Activated CD8-positive, alpha-beta T cell treated with anti-CD3 and anti-CD28 coated beads for 36 hours (primary cell): ENCODE data around the gene S100A1. TPM values are rescaled to one million over a fixed set of nuclear protein-coding genes. Genes with fewer than 3 reads are reported as not detected.
"Not testable (repeated sequence)": the region's sequence is repeated elsewhere in the genome, so short reads cannot be mapped to it uniquely, and the experiment has no call there.

Source experiments
- ATAC-seq: fragments of 200-7000 bp; cut with Tn5 transposase; one replicate; pipeline ENCODE4 v1.10.0; 2021; ENCODE audit warnings: mild to moderate bottlenecking, moderate library complexity
- CTCF ChIA-PET: fragments of 350-600 bp; sonication (Branson Sonifier 250); formaldehyde crosslinking; loops from one replicate; lab custom pipeline; 2021; ENCODE audit warnings: antibody characterized with exemption; lab: Charles Lee
- POLR2A ChIA-PET: fragments of 350-600 bp; sonication (Branson Sonifier 250); formaldehyde crosslinking; loops from one replicate; lab custom pipeline; 2021; ENCODE audit warnings: antibody characterized with exemption; lab: Charles Lee
- DNase-seq: peaks from one replicate; pipeline ENCODE4 v3.0.0-alpha.2; 2020
- H3K27ac Mint-ChIP-seq: one replicate; pipeline ENCODE4 v1.8.0; 2021; ENCODE audit warnings: mild to moderate bottlenecking, mixed read lengths
- H3K27me3 Mint-ChIP-seq: one replicate; pipeline ENCODE4 v1.8.0; 2021; ENCODE audit warnings: mixed read lengths
- H3K36me3 Mint-ChIP-seq: one replicate; pipeline ENCODE4 v1.8.0; 2021; ENCODE audit warnings: low read depth, mixed read lengths
- H3K4me1 Mint-ChIP-seq: one replicate; pipeline ENCODE4 v1.8.0; 2021; ENCODE audit warnings: low read depth, mixed read lengths
- H3K4me3 Mint-ChIP-seq: one replicate; pipeline ENCODE4 v1.8.0; 2021; ENCODE audit warnings: mild to moderate bottlenecking, moderate library complexity, mixed read lengths
- H3K9me3 Mint-ChIP-seq: one replicate; pipeline ENCODE4 v1.8.0; 2021; ENCODE audit warnings: mixed read lengths
- CTCF ChIP-seq: fragments of 200-600 bp; IDR thresholded peaks from one replicate; pipeline ENCODE4 v1.8.0; 2022; ENCODE audit warnings: antibody characterized with exemption, mild to moderate bottlenecking
- intact Hi-C: fragments of 100-400 bp; cut with micrococcal nuclease; formaldehyde crosslinking; loops from one replicate; pipeline ENCODE4 v1.10.0; 2022
- total RNA-seq, 2 experiments: library from RNA; stranded (reverse); gene quantifications; one replicate each; pipeline ENCODE4 v1.2.3, GENCODE V29; 2021

The S100A1 gene
- total RNA-seq, 2 experiments from 2014 or later, result not detected

DNA sequence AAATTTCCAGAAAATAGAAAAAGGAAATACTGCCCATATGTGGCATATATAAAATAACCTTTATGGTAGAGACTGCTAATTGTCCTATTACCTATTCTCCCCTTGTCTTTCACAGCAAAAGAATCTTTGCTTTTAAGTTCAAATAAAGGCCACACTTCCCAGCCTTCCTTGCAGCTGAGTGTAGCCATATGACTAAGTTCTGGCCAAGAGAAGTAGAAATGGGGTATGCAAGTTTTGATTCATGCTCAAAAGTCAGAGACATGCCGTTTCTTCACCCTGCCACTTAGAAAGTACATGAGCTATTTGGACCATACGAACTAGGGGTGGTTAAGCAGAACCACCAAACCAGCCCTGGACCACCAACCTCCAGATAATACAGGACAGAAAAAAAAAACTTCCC, 44.3 kb upstream of the S100A1 start:
- intact Hi-C loops, result no loop called here
- Mint-ChIP-seq H3K9me3 (no peaks in the 10 kb centered on the region), H3K27me3 (peaks cover 3% of the 10 kb centered on the region), H3K27ac (no peak overlapping the region), H3K4me1 (no peaks in the 10 kb centered on the region), H3K4me3 (no peak overlapping the region), H3K36me3 (no peaks in the 10 kb centered on the region)
- ChIA-PET CTCF (interaction anchor here (0.7 to 1.6 kb wide), 2 partner anchors 33 to 73 kb away, joined by 3 to 5 read pairs; no protein-coding TSS in a partner anchor), POLR2A (no interaction called here)
- ATAC-seq (no peak), DNase-seq (no peak)
- no peak for TF ChIP-seq CTCF

GRCh38 chr1:153585006-153585405, 43.2 kb upstream of the S100A1 start:
- TF ChIP-seq CTCF, result no peak
- H3K27ac Mint-ChIP-seq, result no peak overlapping the region
- H3K9me3 Mint-ChIP-seq, result no peaks in the 10 kb centered on the region
- no peaks in the 10 kb centered on the region for H3K36me3 Mint-ChIP-seq
- DNase-seq (no peak), ATAC-seq (no peak)
- no peaks in the 10 kb centered on the region for H3K4me1 Mint-ChIP-seq
- CTCF ChIA-PET, result interaction anchor here (1.1 to 1.6 kb wide), 2 partner anchors 61 to 74 kb away, joined by 3 to 5 read pairs; no protein-coding TSS in a partner anchor
- POLR2A ChIA-PET, result interaction anchor here (1.1 kb wide), 1 partner anchor 12 kb away, joined by 3 read pairs; no protein-coding TSS in a partner anchor
- H3K4me3 Mint-ChIP-seq, result no peak overlapping the region
- H3K27me3 Mint-ChIP-seq, result no peaks in the 10 kb centered on the region
- intact Hi-C loops, result no loop called here

GRCh38 chr1:153586347-153586746, 41.9 kb upstream of the S100A1 start:
- POLR2A ChIA-PET, result interaction anchor here (1.0 to 1.1 kb wide), 2 partner anchors 22 to 48 kb away, joined by 3 read pairs; partner anchors contain the start of gene CHTOP
- intact Hi-C loops, result no loop called here
- DNase-seq (no peak), ATAC-seq (no peak)
- Mint-ChIP-seq H3K4me3 (no peak overlapping the region), H3K4me1 (no peaks in the 10 kb centered on the region), H3K9me3 (no peaks in the 10 kb centered on the region), H3K27me3 (no peaks in the 10 kb centered on the region), H3K36me3 (no peaks in the 10 kb centered on the region), H3K27ac (no peak overlapping the region)
- TF ChIP-seq CTCF, result no peak
- CTCF ChIA-PET, result no interaction called here

- Mint-ChIP-seq H3K4me1 (no peaks in the 10 kb centered on the region), H3K9me3 (no peaks in the 10 kb centered on the region), H3K27ac (no peak overlapping the region), H3K27me3 (no peaks in the 10 kb centered on the region), H3K36me3 (no peaks in the 10 kb centered on the region), H3K4me3 (no peak overlapping the region)
- ATAC-seq (no peak), DNase-seq (no peak)
- POLR2A ChIA-PET, result interaction anchor here (1.0 kb wide), 1 partner anchor 47 kb away, joined by 3 read pairs; the partner anchor contains the start of gene CHTOP
- CTCF ChIA-PET, result interaction anchor here (1.0 kb wide), 1 partner anchor 41 kb away, joined by 4 read pairs; no protein-coding TSS in a partner anchor
- intact Hi-C loops, result no loop called here
- no peak for TF ChIP-seq CTCF
Measured at GRCh38 chr1:153587314-153587713, 40.9 kb upstream of the S100A1 start.

- POLR2A ChIA-PET, H3K4me3 Mint-ChIP-seq: not testable (repeated sequence)
Measured at GRCh38 chr1:153588033-153588432, 40.2 kb upstream of the S100A1 start.

More at GRCh38 chr1:153588033-153588432, 40.2 kb upstream of the S100A1 start:
- CTCF ChIA-PET, result interaction anchor here (1.0 kb wide), 1 partner anchor 42 kb away, joined by 4 read pairs; no protein-coding TSS in a partner anchor
- ATAC-seq, H3K9me3 Mint-ChIP-seq, DNase-seq, intact Hi-C loops, H3K4me1 Mint-ChIP-seq, H3K27ac Mint-ChIP-seq, H3K27me3 Mint-ChIP-seq, H3K36me3 Mint-ChIP-seq: not testable (repeated sequence)
